ENCODE results near the gene C1orf198.

The C1orf198 gene

GRCh38 chr1:230891413-230891812 lies 23.1 kb upstream of the C1orf198 start:
- FAIRE-seq: no peak

GRCh38 chr1:230884646-230885045 lies 16.3 kb upstream of the C1orf198 start:
- no peak for FAIRE-seq

- FAIRE-seq: no peak
Measured at GRCh38 chr1:230883967-230884366, 15.6 kb upstream of the C1orf198 start.

- no peak for FAIRE-seq
Measured at GRCh38 chr1:230879778-230880177, 11.5 kb upstream of the C1orf198 start.

- no peak for FAIRE-seq
Measured at GRCh38 chr1:230878591-230878990, 10.3 kb upstream of the C1orf198 start.

GRCh38 chr1:230877924-230878590 lies 9.7 kb upstream of the C1orf198 start:
- FAIRE-seq: no peak

GRCh38 chr1:230877146-230877923 lies 9.0 kb upstream of the C1orf198 start:
- FAIRE-seq: no peak

- FAIRE-seq: no peak
Measured at GRCh38 chr1:230876660-230877059, 8.3 kb upstream of the C1orf198 start.

GRCh38 chr1:230875370-230875769 lies 7.0 kb upstream of the C1orf198 start:
- FAIRE-seq: no peak

- FAIRE-seq: no peak
Measured at GRCh38 chr1:230870916-230871315, 2.6 kb upstream of the C1orf198 start.

GRCh38 chr1:230869500-230869899 lies 1.2 kb upstream of the C1orf198 start:
- FAIRE-seq: no peak

GRCh38 chr1:230868736-230869385 lies 540 bp upstream of the C1orf198 start:
- no peak for FAIRE-seq

- FAIRE-seq: no peak
Measured at GRCh38 chr1:230867101-230867902, 1.0 kb downstream of the C1orf198 start.

GRCh38 chr1:230866171-230867070 lies 1.9 kb downstream of the C1orf198 start:
- FAIRE-seq: no peak

GRCh38 chr1:230865062-230865817 lies 3.1 kb downstream of the C1orf198 start:
- FAIRE-seq: no peak

GRCh38 chr1:230864441-230864840 lies 3.9 kb downstream of the C1orf198 start:
- no peak for FAIRE-seq

GRCh38 chr1:230863449-230863848 lies 4.9 kb downstream of the C1orf198 start:
- FAIRE-seq: no peak

- no peak for FAIRE-seq
Measured at GRCh38 chr1:230861970-230862595, 6.2 kb downstream of the C1orf198 start.

GRCh38 chr1:230861489-230861888 lies 6.8 kb downstream of the C1orf198 start:
- no peak for FAIRE-seq

- FAIRE-seq: no peak
Measured at GRCh38 chr1:230860617-230861384, 7.5 kb downstream of the C1orf198 start.

Measured in islet of Langerhans (tissue), 1 donor.